Measurements from ENCODE around the gene ANKMY1. TPM values are rescaled to one million over a fixed set of nuclear protein-coding genes. Genes with fewer than 3 reads are reported as not detected.
A peak's percentile ranks its signal among the peaks of the same experiment; 100 is the strongest.

Gene ANKMY1
- total and polyA plus RNA-seq, 2 of the 13 experiments (the other 11 are each of a cell fraction or from before 2014, with no cell fraction given): 11.7 to 18.8 TPM

DNA sequence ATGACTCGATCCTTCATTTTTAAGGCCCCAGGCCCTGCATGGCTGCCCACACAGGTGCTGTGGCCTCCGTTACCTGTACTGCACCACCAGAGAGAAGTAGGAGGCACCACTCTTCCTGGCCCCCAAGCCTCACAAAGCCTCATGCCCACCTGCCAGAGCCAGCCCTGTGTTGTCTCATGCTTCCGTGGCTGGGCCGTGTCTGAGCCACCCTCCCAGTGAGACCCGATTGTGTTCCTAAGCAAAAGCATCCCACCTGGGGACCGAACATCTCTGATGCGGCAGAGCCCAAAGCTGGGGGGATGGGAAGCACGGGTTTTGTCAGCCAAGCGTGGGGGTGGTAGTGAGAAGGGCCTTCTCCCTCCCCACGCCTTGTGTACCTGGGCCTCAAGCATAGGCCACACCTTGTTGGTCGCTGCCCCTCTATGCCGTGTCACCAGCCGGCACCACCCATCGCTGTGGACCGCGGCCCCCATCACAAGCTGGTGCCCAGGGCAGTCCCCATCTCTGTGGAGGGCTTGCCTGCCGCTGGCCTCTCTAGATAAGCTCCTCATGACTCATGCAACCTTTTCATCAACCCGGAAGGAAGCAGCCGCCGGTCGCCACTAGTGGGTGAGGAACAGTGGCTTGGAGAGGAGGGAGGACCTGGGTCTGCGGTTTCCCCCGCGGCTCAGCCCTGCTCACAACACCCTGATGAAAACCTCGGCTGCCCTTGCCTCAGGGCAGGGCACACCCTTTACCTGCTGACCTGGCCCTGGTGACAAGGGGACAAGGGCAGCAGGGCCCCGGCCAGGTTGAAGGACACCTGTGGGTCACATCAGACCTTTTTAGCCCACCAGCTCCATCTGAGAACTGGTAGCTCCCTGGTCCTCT is 7.8 kb upstream of the ANKMY1 start (continued):
- TF ChIP-seq, protein P1, sequence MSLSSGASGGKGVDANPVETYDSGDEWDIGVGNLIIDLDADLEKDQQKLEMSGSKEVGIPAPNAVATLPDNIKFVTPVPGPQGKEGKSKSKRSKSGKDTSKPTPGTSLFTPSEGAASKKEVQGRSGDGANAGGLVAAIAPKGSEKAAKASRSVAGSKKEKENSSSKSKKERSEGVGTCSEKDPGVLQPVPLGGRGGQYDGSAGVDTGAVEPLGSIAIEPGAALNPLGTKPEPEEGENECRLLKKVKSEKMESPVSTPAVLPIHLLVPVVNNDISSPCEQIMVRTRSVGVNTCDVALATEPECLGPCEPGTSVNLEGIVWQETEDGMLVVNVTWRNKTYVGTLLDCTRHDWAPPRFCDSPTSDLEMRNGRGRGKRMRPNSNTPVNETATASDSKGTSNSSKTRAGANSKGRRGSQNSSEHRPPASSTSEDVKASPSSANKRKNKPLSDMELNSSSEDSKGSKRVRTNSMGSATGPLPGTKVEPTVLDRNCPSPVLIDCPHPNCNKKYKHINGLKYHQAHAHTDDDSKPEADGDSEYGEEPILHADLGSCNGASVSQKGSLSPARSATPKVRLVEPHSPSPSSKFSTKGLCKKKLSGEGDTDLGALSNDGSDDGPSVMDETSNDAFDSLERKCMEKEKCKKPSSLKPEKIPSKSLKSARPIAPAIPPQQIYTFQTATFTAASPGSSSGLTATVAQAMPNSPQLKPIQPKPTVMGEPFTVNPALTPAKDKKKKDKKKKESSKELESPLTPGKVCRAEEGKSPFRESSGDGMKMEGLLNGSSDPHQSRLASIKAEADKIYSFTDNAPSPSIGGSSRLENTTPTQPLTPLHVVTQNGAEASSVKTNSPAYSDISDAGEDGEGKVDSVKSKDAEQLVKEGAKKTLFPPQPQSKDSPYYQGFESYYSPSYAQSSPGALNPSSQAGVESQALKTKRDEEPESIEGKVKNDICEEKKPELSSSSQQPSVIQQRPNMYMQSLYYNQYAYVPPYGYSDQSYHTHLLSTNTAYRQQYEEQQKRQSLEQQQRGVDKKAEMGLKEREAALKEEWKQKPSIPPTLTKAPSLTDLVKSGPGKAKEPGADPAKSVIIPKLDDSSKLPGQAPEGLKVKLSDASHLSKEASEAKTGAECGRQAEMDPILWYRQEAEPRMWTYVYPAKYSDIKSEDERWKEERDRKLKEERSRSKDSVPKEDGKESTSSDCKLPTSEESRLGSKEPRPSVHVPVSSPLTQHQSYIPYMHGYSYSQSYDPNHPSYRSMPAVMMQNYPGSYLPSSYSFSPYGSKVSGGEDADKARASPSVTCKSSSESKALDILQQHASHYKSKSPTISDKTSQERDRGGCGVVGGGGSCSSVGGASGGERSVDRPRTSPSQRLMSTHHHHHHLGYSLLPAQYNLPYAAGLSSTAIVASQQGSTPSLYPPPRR (CRISPR knock-in tag; IDR thresholded peaks at IDR 0.05; ENCODE audit: borderline replicate concordance): 0 out of 2 replicates have a peak, but pooled peaks have one; percentile 11
- TF ChIP-seq, protein P2, sequence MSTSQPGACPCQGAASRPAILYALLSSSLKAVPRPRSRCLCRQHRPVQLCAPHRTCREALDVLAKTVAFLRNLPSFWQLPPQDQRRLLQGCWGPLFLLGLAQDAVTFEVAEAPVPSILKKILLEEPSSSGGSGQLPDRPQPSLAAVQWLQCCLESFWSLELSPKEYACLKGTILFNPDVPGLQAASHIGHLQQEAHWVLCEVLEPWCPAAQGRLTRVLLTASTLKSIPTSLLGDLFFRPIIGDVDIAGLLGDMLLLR (CRISPR knock-in tag; IDR thresholded peaks at IDR 0.05): no peak
- TF ChIP-seq, protein P3, sequence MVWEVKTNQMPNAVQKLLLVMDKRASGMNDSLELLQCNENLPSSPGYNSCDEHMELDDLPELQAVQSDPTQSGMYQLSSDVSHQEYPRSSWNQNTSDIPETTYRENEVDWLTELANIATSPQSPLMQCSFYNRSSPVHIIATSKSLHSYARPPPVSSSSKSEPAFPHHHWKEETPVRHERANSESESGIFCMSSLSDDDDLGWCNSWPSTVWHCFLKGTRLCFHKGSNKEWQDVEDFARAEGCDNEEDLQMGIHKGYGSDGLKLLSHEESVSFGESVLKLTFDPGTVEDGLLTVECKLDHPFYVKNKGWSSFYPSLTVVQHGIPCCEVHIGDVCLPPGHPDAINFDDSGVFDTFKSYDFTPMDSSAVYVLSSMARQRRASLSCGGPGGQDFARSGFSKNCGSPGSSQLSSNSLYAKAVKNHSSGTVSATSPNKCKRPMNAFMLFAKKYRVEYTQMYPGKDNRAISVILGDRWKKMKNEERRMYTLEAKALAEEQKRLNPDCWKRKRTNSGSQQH (CRISPR knock-in tag; IDR thresholded peaks at IDR 0.05; ENCODE audit: low read depth): no peak
- TF ChIP-seq POLR2AphosphoS5 (IDR thresholded peaks at IDR 0.05; ENCODE audit: low read depth, low read length) (peak; percentile 62), ZNF546 (CRISPR knock-in tag; conservative IDR thresholded peaks at IDR 0.05) (0 out of 2 replicates have a peak, but pooled peaks have one; percentile 40), ZC3H4 (CRISPR knock-in tag; IDR thresholded peaks at IDR 0.05; ENCODE audit: borderline replicate concordance) (0 out of 2 replicates have a peak, but pooled peaks have one; percentile 67), ZNF549 (CRISPR knock-in tag; IDR thresholded peaks at IDR 0.05) (no peak), ZNF841 (CRISPR knock-in tag; IDR thresholded peaks at IDR 0.05; ENCODE audit: borderline replicate concordance) (no peak), GFI1 (CRISPR knock-in tag; IDR thresholded peaks at IDR 0.05; ENCODE audit: borderline replicate concordance) (0 out of 2 replicates have a peak, but pooled peaks have one; percentile 35), EHMT2 (IDR thresholded peaks at IDR 0.05; ENCODE audit: borderline replicate concordance, low read depth, low read length) (no peak), ERF (CRISPR knock-in tag; IDR thresholded peaks at IDR 0.05) (no peak; the same call in 1 of the 2 replicates), SIN3A (IDR thresholded peaks at IDR 0.05; ENCODE audit: borderline replicate concordance, low read depth, low read length) (no peak), ZSCAN25 (CRISPR knock-in tag; IDR thresholded peaks at IDR 0.05) (no peak), SYNCRIP (IDR thresholded peaks at IDR 0.05; ENCODE audit: insufficient read depth, low read depth, low read length) (no peak), ZBTB7B (CRISPR knock-in tag; IDR thresholded peaks at IDR 0.05) (peak; percentile 71; the same call in 1 of the 2 replicates), ZNF577 (CRISPR knock-in tag; IDR thresholded peaks at IDR 0.05; ENCODE audit: borderline replicate concordance, low read depth) (no peak), NPAS2 (CRISPR knock-in tag; IDR thresholded peaks at IDR 0.05; ENCODE audit: borderline replicate concordance) (no peak), CBX1 (IDR thresholded peaks at IDR 0.05; ENCODE audit: low read depth) (no peak)
- TF ChIP-seq, protein P4, sequence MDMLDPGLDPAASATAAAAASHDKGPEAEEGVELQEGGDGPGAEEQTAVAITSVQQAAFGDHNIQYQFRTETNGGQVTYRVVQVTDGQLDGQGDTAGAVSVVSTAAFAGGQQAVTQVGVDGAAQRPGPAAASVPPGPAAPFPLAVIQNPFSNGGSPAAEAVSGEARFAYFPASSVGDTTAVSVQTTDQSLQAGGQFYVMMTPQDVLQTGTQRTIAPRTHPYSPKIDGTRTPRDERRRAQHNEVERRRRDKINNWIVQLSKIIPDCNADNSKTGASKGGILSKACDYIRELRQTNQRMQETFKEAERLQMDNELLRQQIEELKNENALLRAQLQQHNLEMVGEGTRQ (IDR thresholded peaks at IDR 0.05; ENCODE audit: low read depth, low read length): no peak
- TF ChIP-seq, protein P4 (CRISPR knock-in tag; IDR thresholded peaks at IDR 0.05; ENCODE audit: borderline replicate concordance): no peak

All from HepG2 (cell line).